Measurements from ENCODE around the gene KCTD2.

Gene KCTD2

DNA sequence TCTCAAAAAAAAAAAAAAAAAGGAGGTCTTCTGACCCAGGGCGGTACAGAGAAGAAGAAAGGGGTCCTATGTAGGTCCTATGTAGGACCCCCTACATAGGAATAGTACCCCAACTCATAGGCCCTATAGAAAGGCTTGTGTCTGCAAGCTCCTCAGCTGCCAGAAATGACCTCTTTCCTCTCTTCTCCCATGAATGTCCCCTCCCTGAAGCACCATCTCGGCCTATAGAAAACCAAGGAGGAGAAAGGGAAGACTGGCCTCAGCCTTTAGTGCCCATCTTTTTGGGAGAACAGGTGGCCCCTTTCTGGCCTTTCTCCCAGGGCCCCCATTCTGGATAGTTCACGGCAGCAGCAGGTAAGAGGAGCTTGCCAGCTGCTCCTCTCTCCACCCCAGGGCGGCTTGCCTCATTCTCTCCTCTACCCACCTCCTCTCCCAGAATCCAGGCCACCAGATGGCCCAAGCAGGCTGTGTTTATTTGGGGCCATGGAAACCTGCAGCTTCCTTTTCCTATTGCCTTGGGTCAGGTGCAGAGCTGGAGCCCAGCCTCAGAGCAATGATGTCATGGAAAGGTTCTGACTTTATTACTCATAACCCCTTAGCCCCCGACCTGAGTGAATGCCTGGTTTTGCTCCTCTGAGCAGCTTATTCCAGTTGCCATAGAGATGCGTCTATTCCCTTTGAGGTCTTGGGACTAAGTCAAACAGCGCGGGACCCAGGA is 36.2 kb upstream of the KCTD2 start:
- peak; percentile 39 for DNase-seq (ENCODE audit: extremely low spot score)
- ChIA-PET POLR2A (interaction anchor here (0.6 to 6.8 kb wide), 22 partner anchors 8 to 769 kb away, joined by 3 to 169 read pairs (median 18); partner anchors contain the start of genes ARMC7, CDR2L, FDXR and HID1), CTCF (interaction anchor here (0.6 to 4.3 kb wide), 8 partner anchors 12 to 191 kb away, joined by 3 to 60 read pairs (median 4); partner anchors contain the start of gene NT5C)
- TF ChIP-seq BHLHE40 (IDR thresholded peaks at IDR 0.05; ENCODE audit: borderline replicate concordance) = no peak
- TF ChIP-seq ELF4 (IDR thresholded peaks at IDR 0.05) = no peak
- TF ChIP-seq, protein P1, sequence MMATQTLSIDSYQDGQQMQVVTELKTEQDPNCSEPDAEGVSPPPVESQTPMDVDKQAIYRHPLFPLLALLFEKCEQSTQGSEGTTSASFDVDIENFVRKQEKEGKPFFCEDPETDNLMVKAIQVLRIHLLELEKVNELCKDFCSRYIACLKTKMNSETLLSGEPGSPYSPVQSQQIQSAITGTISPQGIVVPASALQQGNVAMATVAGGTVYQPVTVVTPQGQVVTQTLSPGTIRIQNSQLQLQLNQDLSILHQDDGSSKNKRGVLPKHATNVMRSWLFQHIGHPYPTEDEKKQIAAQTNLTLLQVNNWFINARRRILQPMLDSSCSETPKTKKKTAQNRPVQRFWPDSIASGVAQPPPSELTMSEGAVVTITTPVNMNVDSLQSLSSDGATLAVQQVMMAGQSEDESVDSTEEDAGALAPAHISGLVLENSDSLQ (IDR thresholded peaks at IDR 0.05) = no peak

DNA sequence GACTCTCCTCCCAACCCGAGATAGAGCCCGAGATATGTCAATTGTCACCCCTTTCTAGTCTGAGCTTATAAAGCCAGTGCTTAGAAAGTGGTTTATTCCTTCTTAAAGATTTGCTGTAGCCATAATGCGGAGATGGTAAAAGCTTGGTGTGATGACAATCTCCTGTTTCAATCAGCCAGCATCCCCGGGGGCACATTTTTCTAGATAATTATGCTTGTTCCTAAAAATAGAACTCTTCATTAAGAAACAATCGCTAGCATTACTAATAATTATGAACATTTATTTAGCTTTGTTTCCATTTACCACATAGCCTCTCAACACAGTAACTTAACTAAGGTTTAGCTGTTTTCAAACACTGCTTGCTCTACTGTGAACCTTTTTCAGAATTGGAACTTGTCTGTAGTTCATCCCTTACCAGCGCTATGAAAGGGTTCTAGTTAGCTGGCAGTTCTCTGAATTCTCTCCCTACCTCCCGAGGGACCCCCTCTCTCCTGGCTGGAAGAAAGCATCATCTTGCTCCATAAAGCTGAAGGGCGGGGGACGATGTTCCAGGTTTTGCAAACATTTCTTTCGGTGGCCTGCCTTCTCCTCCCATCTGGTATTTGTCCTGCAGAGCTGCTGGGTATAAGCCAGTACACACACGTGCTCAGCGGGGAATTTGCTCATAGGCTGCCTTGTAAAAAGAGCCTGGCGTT is 35.5 kb upstream of the KCTD2 start:
- POLR2A ChIA-PET = interaction anchor here (0.6 to 6.8 kb wide), 39 partner anchors 9 to 768 kb away, joined by 3 to 169 read pairs (median 6); partner anchors contain the start of genes ARMC7, ATP5PD, CDR2L and FDXR
- peak; percentile 52 for DNase-seq (ENCODE audit: extremely low spot score)
- CTCF ChIA-PET = interaction anchor here (0.6 to 4.3 kb wide), 10 partner anchors 12 to 1142 kb away, joined by 3 to 60 read pairs (median 3); partner anchors contain the start of gene NT5C
- TF ChIP-seq CTBP1 (IDR thresholded peaks at IDR 0.05; ENCODE audit: borderline replicate concordance) = no peak
- no peak for TF ChIP-seq TARDBP (IDR thresholded peaks at IDR 0.05)
- no peak for TF ChIP-seq NFRKB (IDR thresholded peaks at IDR 0.05)
- TF ChIP-seq HDGF (IDR thresholded peaks at IDR 0.05; ENCODE audit: borderline replicate concordance) = no peak
- TF ChIP-seq FOXK2 (IDR thresholded peaks at IDR 0.05) = no peak
- no peak for TF ChIP-seq BHLHE40 (IDR thresholded peaks at IDR 0.05; ENCODE audit: borderline replicate concordance)
- TF ChIP-seq, protein P1 (IDR thresholded peaks at IDR 0.05) = no peak
- TF ChIP-seq ELF4 (IDR thresholded peaks at IDR 0.05) = no peak
- TF ChIP-seq ARNT (IDR thresholded peaks at IDR 0.05) = no peak
- TF ChIP-seq L3MBTL2 (conservative IDR thresholded peaks at IDR 0.05) = no peak
- TF ChIP-seq SUZ12 (IDR thresholded peaks at IDR 0.05) = no peak
- TF ChIP-seq SP1 (IDR thresholded peaks at IDR 0.05) = no peak
- no peak for TF ChIP-seq FOXA1 (IDR thresholded peaks at IDR 0.05)
- no peak for TF ChIP-seq ZNF384 (IDR thresholded peaks at IDR 0.05)
- no peak for TF ChIP-seq FOXM1 (IDR thresholded peaks at IDR 0.05; ENCODE audit: borderline replicate concordance)
- no peak for TF ChIP-seq LEF1 (IDR thresholded peaks at IDR 0.05; ENCODE audit: borderline replicate concordance)

DNA sequence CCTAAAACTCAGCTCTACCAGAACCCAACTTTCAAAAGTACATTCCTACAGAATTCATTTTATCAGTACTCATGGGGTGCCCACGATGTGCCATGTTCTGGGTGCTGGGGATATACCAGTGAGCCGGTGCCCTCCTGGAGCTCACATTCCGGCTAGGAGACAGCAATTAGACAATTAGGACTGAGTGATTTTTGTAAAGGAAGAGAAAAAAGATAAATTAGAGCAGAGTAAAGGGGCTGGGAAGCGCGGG is 35.0 kb upstream of the KCTD2 start:
- ChIA-PET CTCF (interaction anchor here (0.8 to 4.3 kb wide), 8 partner anchors 12 to 119 kb away, joined by 3 to 60 read pairs (median 4); partner anchors contain the start of genes CDR2L and NT5C), POLR2A (interaction anchor here (0.7 to 6.8 kb wide), 37 partner anchors 8 to 258 kb away, joined by 3 to 169 read pairs (median 8); partner anchors contain the start of genes ATP5PD, CDR2L, FDXR and HID1)
- no peak for DNase-seq (ENCODE audit: extremely low spot score)
- peak; percentile 59 for TF ChIP-seq L3MBTL2 (conservative IDR thresholded peaks at IDR 0.05)
- no peak for TF ChIP-seq BHLHE40 (IDR thresholded peaks at IDR 0.05; ENCODE audit: borderline replicate concordance)
- TF ChIP-seq FOXA1 (IDR thresholded peaks at IDR 0.05) = no peak
- no peak for TF ChIP-seq SP1 (IDR thresholded peaks at IDR 0.05)
- TF ChIP-seq SUZ12 (IDR thresholded peaks at IDR 0.05) = no peak

DNA sequence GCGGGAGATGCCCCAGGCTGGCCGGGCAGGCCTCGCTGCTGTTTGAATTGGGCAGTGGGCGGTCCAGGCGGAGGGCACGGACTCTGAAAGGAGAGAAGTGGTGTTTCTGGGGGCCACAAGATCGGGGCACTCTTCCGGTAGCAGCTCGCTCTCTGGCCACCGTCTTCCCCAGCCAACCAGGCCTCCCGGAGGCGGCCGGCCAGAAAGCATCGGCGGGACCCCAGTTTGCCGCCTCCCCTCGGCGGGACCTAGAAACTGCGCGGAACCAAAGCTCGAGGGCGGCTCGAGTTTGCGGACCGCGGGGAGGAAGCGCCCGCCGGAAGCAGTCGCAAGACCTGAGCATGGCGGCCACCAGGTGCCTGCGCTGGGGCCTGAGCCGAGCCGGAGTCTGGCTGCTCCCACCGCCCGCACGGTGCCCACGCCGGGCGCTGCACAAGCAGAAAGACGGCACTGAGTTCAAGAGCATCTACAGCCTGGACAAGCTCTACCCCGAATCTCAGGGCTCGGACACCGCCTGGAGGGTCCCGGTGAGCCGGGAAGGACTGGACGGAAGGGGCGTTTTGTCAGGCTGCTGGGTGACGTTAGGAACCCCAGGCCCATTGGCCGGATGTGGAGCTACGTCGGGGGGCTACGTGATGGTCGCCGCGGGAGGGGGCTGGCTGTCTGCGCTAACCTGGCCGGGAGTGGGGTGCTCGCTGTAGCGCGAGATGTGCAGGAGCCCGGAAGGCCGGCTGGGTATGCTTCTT is 34.5 kb upstream of the KCTD2 start, which contains the start of gene MRPL58:
Gene MRPL58, plus strand, starts transcription at position 325 of the 746 bp plus-strand sequence. Its CDS starts 17 bp downstream, at position 342.
- CTCF ChIA-PET = interaction anchor here (0.8 to 4.3 kb wide), 8 partner anchors 11 to 228 kb away, joined by 3 to 60 read pairs (median 4); partner anchors contain the start of gene CDR2L
- TF ChIP-seq ELF4 (IDR thresholded peaks at IDR 0.05) (peak; percentile 57), SUZ12 (IDR thresholded peaks at IDR 0.05) (no peak), ARNT (IDR thresholded peaks at IDR 0.05) (no peak; the same call in 1 of the 2 replicates), TARDBP (IDR thresholded peaks at IDR 0.05) (no peak), L3MBTL2 (conservative IDR thresholded peaks at IDR 0.05) (peak; percentile 47; the same call in 1 of the 2 replicates), FOXA1 (IDR thresholded peaks at IDR 0.05) (no peak), BHLHE40 (IDR thresholded peaks at IDR 0.05; ENCODE audit: borderline replicate concordance) (no peak), CTBP1 (IDR thresholded peaks at IDR 0.05; ENCODE audit: borderline replicate concordance) (peak; percentile 67; the same call in 1 of the 2 replicates), SP1 (IDR thresholded peaks at IDR 0.05) (no peak)
- TF ChIP-seq, protein P1 (IDR thresholded peaks at IDR 0.05) = no peak
- POLR2A ChIA-PET = interaction anchor here (0.6 to 6.8 kb wide), 52 partner anchors 7 to 393 kb away, joined by 3 to 169 read pairs (median 6); partner anchors contain the start of genes ATP5PD, CDR2L, FDXR and GRB2
- peak; percentile 90 for DNase-seq (ENCODE audit: extremely low spot score)

DNA sequence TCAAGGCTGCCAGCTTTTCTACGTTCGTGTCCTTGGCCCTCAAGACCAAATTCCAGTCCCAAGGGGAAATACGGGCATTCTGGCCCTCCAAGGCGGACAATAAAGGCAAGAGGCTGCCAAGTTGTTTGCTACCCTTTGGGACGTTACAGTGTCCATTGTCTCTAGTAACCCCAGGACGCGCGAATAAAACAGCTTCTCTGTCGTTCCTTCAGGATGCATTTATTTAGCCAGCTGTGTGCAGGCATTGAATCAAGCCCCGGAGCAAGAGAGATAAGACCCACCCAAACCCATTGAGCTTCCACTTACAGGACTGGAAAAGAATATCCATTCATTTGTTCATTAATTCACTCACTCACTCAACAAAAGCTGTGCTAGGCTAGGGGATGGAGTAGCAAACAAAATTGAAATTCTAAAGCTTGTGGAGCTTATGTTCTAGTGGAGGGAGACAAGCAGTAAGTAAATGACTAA is 33.9 kb upstream of the KCTD2 start:
- TF ChIP-seq ZNF384 (IDR thresholded peaks at IDR 0.05) = no peak
- TF ChIP-seq ARNT (IDR thresholded peaks at IDR 0.05) = no peak
- TF ChIP-seq FOXK2 (IDR thresholded peaks at IDR 0.05) = no peak
- no peak for TF ChIP-seq FOXM1 (IDR thresholded peaks at IDR 0.05; ENCODE audit: borderline replicate concordance)
- no peak for TF ChIP-seq BHLHE40 (IDR thresholded peaks at IDR 0.05; ENCODE audit: borderline replicate concordance)
- TF ChIP-seq, protein P1 (IDR thresholded peaks at IDR 0.05) = no peak
- TF ChIP-seq TARDBP (IDR thresholded peaks at IDR 0.05) = no peak
- TF ChIP-seq SP1 (IDR thresholded peaks at IDR 0.05) = no peak
- TF ChIP-seq SUZ12 (IDR thresholded peaks at IDR 0.05) = no peak
- no peak for TF ChIP-seq CTBP1 (IDR thresholded peaks at IDR 0.05; ENCODE audit: borderline replicate concordance)
- no peak for TF ChIP-seq FOXA1 (IDR thresholded peaks at IDR 0.05)
- no peak for TF ChIP-seq HDGF (IDR thresholded peaks at IDR 0.05; ENCODE audit: borderline replicate concordance)
- no peak for TF ChIP-seq L3MBTL2 (conservative IDR thresholded peaks at IDR 0.05)
- no peak for TF ChIP-seq ELF4 (IDR thresholded peaks at IDR 0.05)
- TF ChIP-seq NFRKB (IDR thresholded peaks at IDR 0.05) = no peak
- no peak for TF ChIP-seq LEF1 (IDR thresholded peaks at IDR 0.05; ENCODE audit: borderline replicate concordance)
- DNase-seq (ENCODE audit: extremely low spot score) = no peak
- POLR2A ChIA-PET = interaction anchor here (0.7 to 6.8 kb wide), 46 partner anchors 8 to 393 kb away, joined by 3 to 169 read pairs (median 6); partner anchors contain the start of genes ATP5PD, CDR2L, FDXR and GRB2
- CTCF ChIA-PET = interaction anchor here (1.0 to 4.3 kb wide), 3 partner anchors 23 to 227 kb away, joined by 3 to 60 read pairs (median 3); no protein-coding TSS in a partner anchor

Measured in HEK293T (cell line).